Progenitor cell of endocrine pancreas (in vitro differentiated cells): ENCODE data around the gene ST7. TPM values are rescaled to one million over a fixed set of nuclear protein-coding genes. Genes with fewer than 3 reads are reported as not detected.

ENCODE experiments used
- DNase-seq: peaks from one replicate; pipeline ENCODE4 v3.0.0; 2021; ENCODE audit warnings: low spot score; ENCODE audit not compliant: unreplicated experiment
- H3K27ac Mint-ChIP-seq: 2 replicates; pipeline ENCODE4 v1.8.0; 2021; ENCODE audit warnings: mild to moderate bottlenecking, moderate library complexity, mixed read lengths
- H3K27me3 Mint-ChIP-seq: 2 replicates; pipeline ENCODE4 v1.8.0; 2021; ENCODE audit warnings: mixed read lengths
- H3K36me3 Mint-ChIP-seq: 2 replicates; pipeline ENCODE4 v1.8.0; 2022; ENCODE audit warnings: mixed read lengths; ENCODE audit not compliant: insufficient read depth
- H3K4me1 Mint-ChIP-seq: 2 replicates; pipeline ENCODE4 v1.8.0; 2021; ENCODE audit warnings: low read depth, mixed read lengths
- H3K4me3 Mint-ChIP-seq: 2 replicates; pipeline ENCODE4 v1.8.0; 2021; ENCODE audit warnings: low read depth, mild to moderate bottlenecking, moderate library complexity, mixed read lengths
- H3K9me3 Mint-ChIP-seq: 2 replicates; pipeline ENCODE4 v1.8.0; 2021; ENCODE audit warnings: low read depth, mixed read lengths
- CTCF ChIP-seq: fragments of 200-600 bp; sonication (generic); IDR thresholded peaks from one replicate; pipeline ENCODE4 v1.5.0; 2021; ENCODE audit warnings: antibody characterized with exemption, mild to moderate bottlenecking; ENCODE audit not compliant: unreplicated experiment
- total RNA-seq: library from RNA; stranded (reverse); gene quantifications from 2 replicates; pipeline ENCODE4 v1.2.1, GENCODE V29; 2021

Gene ST7
- total RNA-seq, 1 donor from 2014 or later = 24.8 TPM

- H3K27me3 Mint-ChIP-seq = no peaks in the 10 kb centered on the region
- no peaks in the 10 kb centered on the region for H3K9me3 Mint-ChIP-seq
- no peak overlapping the region for H3K27ac Mint-ChIP-seq
- TF ChIP-seq CTCF = no peak
- H3K4me3 Mint-ChIP-seq = no peak overlapping the region
- no peak for DNase-seq
- H3K36me3 Mint-ChIP-seq = peaks cover 5% of the 10 kb centered on the region
- no peaks in the 10 kb centered on the region for H3K4me1 Mint-ChIP-seq
Observed at GRCh38 chr7:117178600-117178999, 225.3 kb downstream of the ST7 start.

- no peak overlapping the region for H3K4me3 Mint-ChIP-seq
- H3K27ac Mint-ChIP-seq = no peak overlapping the region
- no peaks in the 10 kb centered on the region for H3K27me3 Mint-ChIP-seq
- no peak for TF ChIP-seq CTCF
- no peaks in the 10 kb centered on the region for H3K4me1 Mint-ChIP-seq
- peaks cover 7% of the 10 kb centered on the region for H3K36me3 Mint-ChIP-seq
- no peaks in the 10 kb centered on the region for H3K9me3 Mint-ChIP-seq
- no peak for DNase-seq
Observed at GRCh38 chr7:117179701-117180100, 226.4 kb downstream of the ST7 start.

GRCh38 chr7:117183729-117184128 lies 230.4 kb downstream of the ST7 start:
- H3K4me1 Mint-ChIP-seq = peaks cover 2% of the 10 kb centered on the region
- DNase-seq = no peak

GRCh38 chr7:117184367-117184766 lies 231.1 kb downstream of the ST7 start:
- no peaks in the 10 kb centered on the region for H3K9me3 Mint-ChIP-seq
- H3K4me1 Mint-ChIP-seq = peaks cover 2% of the 10 kb centered on the region
- H3K27me3 Mint-ChIP-seq = no peaks in the 10 kb centered on the region
- no peak overlapping the region for H3K4me3 Mint-ChIP-seq
- no peak for TF ChIP-seq CTCF
- H3K36me3 Mint-ChIP-seq = peaks cover 7% of the 10 kb centered on the region
- H3K27ac Mint-ChIP-seq = no peak overlapping the region
- no peak for DNase-seq

More at GRCh38 chr7:117183729-117184128, 230.4 kb downstream of the ST7 start:
- no peaks in the 10 kb centered on the region for H3K27me3 Mint-ChIP-seq
- peaks cover 7% of the 10 kb centered on the region for H3K36me3 Mint-ChIP-seq
- no peak for TF ChIP-seq CTCF
- H3K9me3 Mint-ChIP-seq = no peaks in the 10 kb centered on the region
- H3K4me3 Mint-ChIP-seq = no peak overlapping the region
- H3K27ac Mint-ChIP-seq = no peak overlapping the region

- Mint-ChIP-seq H3K4me1 (peaks cover 2% of the 10 kb centered on the region), H3K9me3 (no peaks in the 10 kb centered on the region)
Observed at GRCh38 chr7:117185124-117185523, 231.8 kb downstream of the ST7 start.

More at GRCh38 chr7:117185124-117185523, 231.8 kb downstream of the ST7 start:
- no peak overlapping the region for H3K4me3 Mint-ChIP-seq
- DNase-seq = no peak
- H3K27ac Mint-ChIP-seq = no peak overlapping the region
- no peaks in the 10 kb centered on the region for H3K27me3 Mint-ChIP-seq
- peaks cover 9% of the 10 kb centered on the region for H3K36me3 Mint-ChIP-seq
- TF ChIP-seq CTCF = no peak
